HG02763 (cell line): ENCODE results near the gene IFNGR2.
A peak's percentile ranks its signal among the peaks of the same experiment; 100 is the strongest.
"Not testable (repeated sequence)": the region's sequence is repeated elsewhere in the genome, so short reads cannot be mapped to it uniquely, and the experiment has no call there.

ENCODE experiments used
- ATAC-seq: cut with Tn5 transposase; IDR thresholded peaks from one replicate; pipeline ENCODE4 v1.9.1; 2021; ENCODE audit warnings: mild to moderate bottlenecking, moderate library complexity; ENCODE audit not compliant: unreplicated experiment

The IFNGR2 gene

GRCh38 chr21:33433425-33434114 is 30.4 kb downstream of the IFNGR2 start:
- ATAC-seq: no peak

GRCh38 chr21:33434770-33435360 is 31.7 kb downstream of the IFNGR2 start:
- ATAC-seq: peak; percentile 88

GRCh38 chr21:33437140-33437539 is 33.9 kb downstream of the IFNGR2 start:
- no peak for ATAC-seq

GRCh38 chr21:33441489-33442477 is 38.6 kb downstream of the IFNGR2 start:
- peak; percentile 47 for ATAC-seq

GRCh38 chr21:33443194-33443593 is 40.0 kb downstream of the IFNGR2 start:
- no peak for ATAC-seq

- ATAC-seq: no peak
Observed at GRCh38 chr21:33444499-33444898, 41.3 kb downstream of the IFNGR2 start.

GRCh38 chr21:33446620-33447019 is 43.4 kb downstream of the IFNGR2 start:
- ATAC-seq: not testable (repeated sequence)

- no peak for ATAC-seq
Observed at GRCh38 chr21:33449616-33450015, 46.4 kb downstream of the IFNGR2 start.

- no peak for ATAC-seq
Observed at GRCh38 chr21:33451634-33452071, 48.4 kb downstream of the IFNGR2 start.

- no peak for ATAC-seq
Observed at GRCh38 chr21:33452362-33452761, 49.1 kb downstream of the IFNGR2 start.

- ATAC-seq: no peak
Observed at GRCh38 chr21:33455686-33456446, 52.7 kb downstream of the IFNGR2 start.

GRCh38 chr21:33458861-33459260 is 55.6 kb downstream of the IFNGR2 start:
- ATAC-seq: no peak

GRCh38 chr21:33461538-33462250 is 58.5 kb downstream of the IFNGR2 start:
- no peak for ATAC-seq

- not testable (repeated sequence) for ATAC-seq
Observed at GRCh38 chr21:33469183-33469582, 66.0 kb downstream of the IFNGR2 start.

- ATAC-seq: no peak
Observed at GRCh38 chr21:33470701-33471100, 67.5 kb downstream of the IFNGR2 start.

GRCh38 chr21:33473344-33473743 is 70.1 kb downstream of the IFNGR2 start:
- no peak for ATAC-seq

- ATAC-seq: no peak
Observed at GRCh38 chr21:33477066-33477465, 73.9 kb downstream of the IFNGR2 start.

- no peak for ATAC-seq
Observed at GRCh38 chr21:33478182-33478581, 75.0 kb downstream of the IFNGR2 start.

GRCh38 chr21:33478935-33479678 is 75.9 kb downstream of the IFNGR2 start:
- ATAC-seq: peak; percentile 15
